ENCODE results near the gene SYT1. TPM values are rescaled to one million over a fixed set of nuclear protein-coding genes. Genes with fewer than 3 reads are reported as not detected.

Gene SYT1
- total RNA-seq, 4 donors from 2014 or later: 9.7 to 24.3 (median 18.3) TPM

GRCh38 chr12:79019672-79020071, 155.1 kb downstream of the SYT1 start:
- Histone ChIP-seq H3K9me3 (no peaks in the 10 kb centered on the region), H3K4me1 (no peaks in the 10 kb centered on the region), H3K27me3 (no peaks in the 10 kb centered on the region), H3K27ac (no peak overlapping the region), H3K4me3 (no peak overlapping the region), H3K36me3 (no peaks in the 10 kb centered on the region)
- DNase-seq: no peak
- intact Hi-C loops (cut with DNase I; ENCODE audit: low total_unique reads): no loop called here
- TF ChIP-seq CTCF (IDR thresholded peaks at IDR 0.05): no peak
- no peak for TF ChIP-seq POLR2A (IDR thresholded peaks at IDR 0.05)

GRCh38 chr12:79020106-79020505, 155.5 kb downstream of the SYT1 start:
- no peak overlapping the region for H3K4me3 ChIP-seq
- intact Hi-C loops (cut with DNase I; ENCODE audit: low total_unique reads): no loop called here
- TF ChIP-seq CTCF (IDR thresholded peaks at IDR 0.05) (no peak), POLR2A (IDR thresholded peaks at IDR 0.05) (no peak)
- no peaks in the 10 kb centered on the region for H3K27me3 ChIP-seq
- H3K4me1 ChIP-seq: no peaks in the 10 kb centered on the region
- no peaks in the 10 kb centered on the region for H3K9me3 ChIP-seq
- no peak overlapping the region for H3K27ac ChIP-seq
- H3K36me3 ChIP-seq: no peaks in the 10 kb centered on the region
- no peak for DNase-seq

- Histone ChIP-seq H3K9me3 (no peaks in the 10 kb centered on the region), H3K36me3 (no peaks in the 10 kb centered on the region), H3K4me3 (no peak overlapping the region), H3K27me3 (no peaks in the 10 kb centered on the region), H3K27ac (no peak overlapping the region), H3K4me1 (no peaks in the 10 kb centered on the region)
- DNase-seq: no peak
- TF ChIP-seq CTCF (IDR thresholded peaks at IDR 0.05): no peak
- TF ChIP-seq POLR2A (IDR thresholded peaks at IDR 0.05): no peak
- intact Hi-C loops (cut with DNase I; ENCODE audit: low total_unique reads): no loop called here
These were observed 156.4 kb downstream of the SYT1 start for GRCh38 chr12:79021021-79021420.

- TF ChIP-seq POLR2A (IDR thresholded peaks at IDR 0.05) (no peak), CTCF (IDR thresholded peaks at IDR 0.05) (no peak)
- Histone ChIP-seq H3K27me3 (no peaks in the 10 kb centered on the region), H3K9me3 (no peaks in the 10 kb centered on the region), H3K36me3 (no peaks in the 10 kb centered on the region), H3K27ac (no peak overlapping the region), H3K4me1 (no peaks in the 10 kb centered on the region), H3K4me3 (no peak overlapping the region)
- intact Hi-C loops (cut with DNase I; ENCODE audit: low total_unique reads): no loop called here
- no peak for DNase-seq
These were observed 158.7 kb downstream of the SYT1 start for GRCh38 chr12:79023261-79023660.

GRCh38 chr12:79023784-79024183, 159.2 kb downstream of the SYT1 start:
- H3K4me1 ChIP-seq: no peaks in the 10 kb centered on the region
- no peaks in the 10 kb centered on the region for H3K36me3 ChIP-seq

More at GRCh38 chr12:79023784-79024183, 159.2 kb downstream of the SYT1 start:
- Histone ChIP-seq H3K4me3 (no peak overlapping the region), H3K27me3 (no peaks in the 10 kb centered on the region), H3K27ac (no peak overlapping the region), H3K9me3 (no peaks in the 10 kb centered on the region)
- DNase-seq: no peak
- TF ChIP-seq CTCF (IDR thresholded peaks at IDR 0.05) (no peak), POLR2A (IDR thresholded peaks at IDR 0.05) (no peak)
- intact Hi-C loops (cut with DNase I; ENCODE audit: low total_unique reads): no loop called here

Data from uterus (tissue), 4 donors.